ENCODE results near the gene ATAD3A. TPM values are rescaled to one million over a fixed set of nuclear protein-coding genes. Genes with fewer than 3 reads are reported as not detected.
"Not testable (repeated sequence)": the region's sequence is repeated elsewhere in the genome, so short reads cannot be mapped to it uniquely, and the experiment has no call there.

ATAD3A gene
- total RNA-seq, 1 experiment from 2014 or later: 55.8 TPM

- H3K79me2 ChIP-seq (ENCODE audit: insufficient read depth, low read length); H3K23me2 ChIP-seq (ENCODE audit: insufficient read length, low read depth, low read length, poor library complexity, severe bottlenecking); H3K27ac ChIP-seq (ENCODE audit: insufficient read length, low read depth, low read length); DNase-seq; H2BK5ac ChIP-seq (ENCODE audit: insufficient read length, low read length); H4K91ac ChIP-seq (ENCODE audit: insufficient read length, low read depth, low read length); H3K23ac ChIP-seq (ENCODE audit: insufficient read length, low read depth, low read length); H3K9ac ChIP-seq (ENCODE audit: extremely low read depth, insufficient read length, low read length); H3K27me3 ChIP-seq (ENCODE audit: insufficient read depth, low read length); H3K18ac ChIP-seq (ENCODE audit: insufficient read length, low read depth, low read length); H2BK120ac ChIP-seq (ENCODE audit: low read depth, low read length, poor library complexity, severe bottlenecking); H2AFZ ChIP-seq (ENCODE audit: low read length); H3K9me3 Mint-ChIP-seq; H3K56ac ChIP-seq (ENCODE audit: insufficient read length, low read depth, low read length); H3K79me1 ChIP-seq (ENCODE audit: insufficient read depth, low read depth, low read length, poor library complexity, severe bottlenecking); H3K14ac ChIP-seq (ENCODE audit: insufficient read depth, low read length); H4K8ac ChIP-seq (replicated peaks; ENCODE audit: insufficient read length, low read depth, low read length); H2AK5ac ChIP-seq (ENCODE audit: insufficient read length, low read length); H3K27ac Mint-ChIP-seq; H4K5ac ChIP-seq (ENCODE audit: insufficient read length, low read depth, low read length); H4K20me1 ChIP-seq (ENCODE audit: control insufficient read depth, insufficient read depth, insufficient read length); H3K4me1 ChIP-seq (ENCODE audit: insufficient read depth, low read length); H2BK20ac ChIP-seq (ENCODE audit: low read depth, low read length, poor library complexity, severe bottlenecking); H3K4me1 Mint-ChIP-seq; H2BK15ac ChIP-seq (ENCODE audit: low read depth, low read length); H3K9me3 ChIP-seq (ENCODE audit: control insufficient read depth, low read depth, low read length); H3T11ph ChIP-seq (ENCODE audit: low read length); H3K27me3 Mint-ChIP-seq (ENCODE audit: low read depth); H3K4me2 ChIP-seq (ENCODE audit: insufficient read depth, insufficient read length, low read length); H3K4me3 Mint-ChIP-seq; H2BK12ac ChIP-seq (ENCODE audit: insufficient read length, low read depth, low read length); H3K4ac ChIP-seq (ENCODE audit: low read depth, low read length): not testable (repeated sequence)
- no CpG with 5 or more reads among the region's 51 CpGs for WGBS (ENCODE audit: extremely low coverage, insufficient read length, low lambda C conversion rate)
- H3K36me3 Mint-ChIP-seq (ENCODE audit: insufficient read depth in 1 of 3, low read depth in 3 of 3): peaks cover 16 to 58% (median 25%) of the 10 kb centered on the region in 3 experiments
These were observed 8.0 kb downstream of the ATAD3A start for GRCh38 chr1:1519805-1520505.
